WTC11 (cell line): ENCODE results near the gene KLHL26. TPM values are rescaled to one million over a fixed set of nuclear protein-coding genes. Genes with fewer than 3 reads are reported as not detected.
A peak's percentile ranks its signal among the peaks of the same experiment; 100 is the strongest.

ENCODE experiments used
- ATAC-seq: fragments of 200-7000 bp; cut with Tn5 transposase; 2 replicates; pipeline ENCODE4 v1.10.0; 2021; ENCODE audit warnings: mild to moderate bottlenecking, moderate library complexity
- CTCF ChIA-PET: fragments of 300-600 bp; sonication (Branson Sonifier 250); formaldehyde crosslinking; loops from one replicate; lab custom pipeline; 2021; ENCODE audit warnings: antibody characterized with exemption; lab: Charles Lee
- POLR2A ChIA-PET: fragments of 350-600 bp; sonication (Branson Sonifier 250); formaldehyde crosslinking; loops from one replicate; lab custom pipeline; 2021; ENCODE audit warnings: antibody characterized with exemption; lab: Charles Lee
- DNase-seq: peaks from one replicate; pipeline ENCODE4 v3.0.0; 2021; ENCODE audit warnings: low spot score
- H3K27ac Mint-ChIP-seq: 2 replicates; pipeline ENCODE4 v1.8.0; 2021; ENCODE audit warnings: mixed read lengths
- H3K27me3 Mint-ChIP-seq: 2 replicates; pipeline ENCODE4 v1.8.0; 2021; ENCODE audit warnings: low read depth, mild to moderate bottlenecking, moderate library complexity, mixed read lengths
- H3K36me3 Mint-ChIP-seq: 2 replicates; pipeline ENCODE4 v1.8.0; 2021; ENCODE audit warnings: mixed read lengths
- H3K4me1 Mint-ChIP-seq: 2 replicates; pipeline ENCODE4 v1.8.0; 2022; ENCODE audit warnings: mixed read lengths
- H3K4me3 Mint-ChIP-seq: 2 replicates; pipeline ENCODE4 v1.8.0; 2021; ENCODE audit warnings: mild to moderate bottlenecking, moderate library complexity, mixed read lengths
- H3K9me3 Mint-ChIP-seq: 2 replicates; pipeline ENCODE4 v1.8.0; 2021; ENCODE audit warnings: mixed read lengths
- ATF1 ChIP-seq: sonication (generic); formaldehyde crosslinking; IDR thresholded peaks from 2 replicates; pipeline ENCODE4 v1.8.1; 2023; ENCODE audit warnings: mild to moderate bottlenecking, moderate library complexity, missing genetic modification reagents
- ETV6 ChIP-seq: sonication (generic); formaldehyde crosslinking; IDR thresholded peaks from 2 replicates; pipeline ENCODE4 v1.8.1; 2022; ENCODE audit warnings: mild to moderate bottlenecking, missing genetic modification reagents
- GABPB1 ChIP-seq: sonication (generic); formaldehyde crosslinking; IDR thresholded peaks from 2 replicates; pipeline ENCODE4 v1.8.1; 2023; ENCODE audit warnings: mild to moderate bottlenecking, missing genetic modification reagents
- GTF2I ChIP-seq: fragments of 250-450 bp; sonication (Bioruptor Pico); conservative IDR thresholded peaks from 2 replicates; pipeline ENCODE4 v1.4.0; 2021; ENCODE audit warnings: mild to moderate bottlenecking
- PRRX2 ChIP-seq: fragments of 250-450 bp; sonication (Bioruptor Pico); IDR thresholded peaks from 2 replicates; pipeline ENCODE4 v1.8.0; 2021; ENCODE audit warnings: mild to moderate bottlenecking
- SMAD4 ChIP-seq: sonication (generic); formaldehyde crosslinking; IDR thresholded peaks from 2 replicates; pipeline ENCODE4 v1.8.0; 2022; ENCODE audit warnings: mild to moderate bottlenecking, missing genetic modification reagents
- TEAD4 ChIP-seq: sonication (generic); formaldehyde crosslinking; IDR thresholded peaks from 2 replicates; pipeline ENCODE4 v1.8.0; 2022; ENCODE audit warnings: mild to moderate bottlenecking, missing genetic modification reagents
- ZNF416 ChIP-seq: fragments of 250-450 bp; sonication (Bioruptor Pico); IDR thresholded peaks from 2 replicates; pipeline ENCODE4 v1.9.0; 2021; ENCODE audit warnings: mild to moderate bottlenecking, inconsistent platforms
- total RNA-seq: library from RNA; stranded (reverse); gene quantifications from 3 replicates; pipeline ENCODE4 v1.2.3, GENCODE V29; 2021
- TF ChIP-seq, protein P1 (sequence below): sonication (generic); formaldehyde crosslinking; IDR thresholded peaks from 2 replicates; pipeline ENCODE4 v1.8.1; 2023; ENCODE audit warnings: mild to moderate bottlenecking, missing genetic modification reagents, moderate library complexity
- TF ChIP-seq, protein P2 (sequence below): sonication (generic); formaldehyde crosslinking; IDR thresholded peaks from 2 replicates; pipeline ENCODE4 v1.8.0; 2023; ENCODE audit warnings: mild to moderate bottlenecking, missing genetic modification reagents
- TF ChIP-seq, protein P3 (sequence below): sonication (generic); formaldehyde crosslinking; IDR thresholded peaks from 2 replicates; pipeline ENCODE4 v1.8.0; 2022; ENCODE audit warnings: mild to moderate bottlenecking, missing genetic modification reagents
- TF ChIP-seq, protein P4 (sequence below): sonication (generic); formaldehyde crosslinking; IDR thresholded peaks from 2 replicates; pipeline ENCODE4 v1.8.1; 2023; ENCODE audit warnings: mild to moderate bottlenecking, moderate library complexity, missing genetic modification reagents
- TF ChIP-seq, protein P5 (sequence below): sonication (generic); formaldehyde crosslinking; IDR thresholded peaks from 2 replicates; pipeline ENCODE4 v1.8.1; 2022; ENCODE audit warnings: low read depth, missing genetic modification reagents, borderline replicate concordance
- TF ChIP-seq, protein P6 (sequence below): sonication (generic); formaldehyde crosslinking; IDR thresholded peaks from 2 replicates; pipeline ENCODE4 v1.8.0; 2022; ENCODE audit warnings: missing genetic modification reagents
- TF ChIP-seq, protein P7 (sequence below): fragments of 250-450 bp; sonication (Bioruptor Pico); IDR thresholded peaks from 2 replicates; pipeline ENCODE4 v1.9.0; 2021; ENCODE audit warnings: moderate library complexity, mild to moderate bottlenecking, inconsistent platforms, borderline replicate concordance

Gene KLHL26
- total RNA-seq, 1 experiment from 2014 or later, result 13.1 TPM

DNA sequence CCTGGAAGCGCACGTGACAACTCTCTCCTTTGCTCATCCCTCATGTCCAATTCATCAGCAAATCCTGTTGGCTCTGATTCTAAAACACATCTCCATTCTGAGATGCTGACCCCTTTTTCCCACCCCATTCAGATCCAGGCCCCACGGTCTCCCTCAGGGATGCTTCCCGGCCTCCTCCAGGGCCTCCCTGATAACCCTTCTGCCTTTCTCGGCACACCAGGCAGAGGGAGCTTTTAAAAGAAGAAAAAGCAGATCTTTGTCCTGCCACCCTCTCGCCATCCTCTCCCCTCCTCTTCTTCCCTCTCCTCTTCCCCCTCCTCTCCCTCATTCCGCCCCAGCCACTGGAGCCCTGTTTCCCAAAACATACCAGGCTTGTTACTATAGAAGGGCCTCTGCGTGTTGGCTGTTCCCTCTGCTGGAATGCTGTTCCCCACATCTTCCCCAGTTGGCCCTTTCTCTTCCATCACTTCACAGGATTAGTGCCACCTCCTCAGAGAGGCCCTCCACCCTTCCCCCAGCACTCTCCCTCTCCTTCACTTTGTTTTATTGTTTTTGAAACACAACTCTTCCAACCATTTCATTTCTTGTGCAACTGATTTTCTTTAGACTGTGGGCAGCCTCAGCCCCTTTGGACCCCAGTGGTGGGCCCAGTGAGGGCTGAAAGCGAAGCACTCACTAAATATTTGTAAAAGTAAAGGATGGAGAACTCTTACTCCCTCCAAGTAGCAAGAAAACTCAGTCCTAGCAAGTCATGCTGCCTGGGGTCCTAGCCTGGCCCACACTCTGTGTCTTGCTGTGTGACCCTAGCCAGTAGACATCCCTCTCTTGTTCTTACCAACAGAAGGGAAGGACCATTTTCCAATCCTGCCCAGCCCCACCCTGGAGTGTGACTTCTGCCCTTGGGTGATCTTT, 27.8 kb upstream of the KLHL26 start:
- TF ChIP-seq ATF1 (CRISPR knock-in tag), result no peak
- no peaks in the 10 kb centered on the region for H3K36me3 Mint-ChIP-seq
- H3K9me3 Mint-ChIP-seq, result no peaks in the 10 kb centered on the region
- DNase-seq (no peak), ATAC-seq (no peak)
- ChIA-PET POLR2A (no interaction called here), CTCF (interaction anchor here (0.7 to 1.4 kb wide), 5 partner anchors 10 to 68 kb away, joined by 4 to 8 read pairs (median 4); no protein-coding TSS in a partner anchor)
- peaks cover 84% of the 10 kb centered on the region for H3K27me3 Mint-ChIP-seq
- H3K27ac Mint-ChIP-seq, result no peak overlapping the region
- peak overlapping the region; percentile 38 for H3K4me3 Mint-ChIP-seq
- peaks cover 49% of the 10 kb centered on the region for H3K4me1 Mint-ChIP-seq

DNA sequence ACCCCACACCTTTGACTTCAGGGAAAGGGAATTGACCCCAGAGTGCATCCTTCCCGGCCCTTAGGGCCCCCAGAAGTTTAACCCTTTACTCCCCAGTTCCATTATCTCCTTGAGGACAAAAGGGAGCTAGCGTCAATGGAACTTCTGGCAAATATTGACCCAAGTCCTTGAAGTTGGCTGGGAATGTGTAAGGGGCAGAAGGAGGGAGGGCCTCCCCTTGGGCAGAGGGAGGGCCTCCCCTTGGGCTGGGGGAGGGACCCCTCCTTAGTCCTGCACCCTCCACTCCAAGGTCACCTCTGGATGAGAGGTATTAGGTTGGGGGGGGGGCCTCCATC, 27.1 kb upstream of the KLHL26 start:
- TF ChIP-seq PRRX2, result no peak
- no peak for TF ChIP-seq GTF2I (CRISPR knock-in tag)
- no peak for TF ChIP-seq ATF1 (CRISPR knock-in tag)
- no peak for TF ChIP-seq TEAD4 (CRISPR knock-in tag)
- no peak for TF ChIP-seq ETV6 (CRISPR knock-in tag)
- no peak for TF ChIP-seq GABPB1 (CRISPR knock-in tag)
- TF ChIP-seq, protein P1, sequence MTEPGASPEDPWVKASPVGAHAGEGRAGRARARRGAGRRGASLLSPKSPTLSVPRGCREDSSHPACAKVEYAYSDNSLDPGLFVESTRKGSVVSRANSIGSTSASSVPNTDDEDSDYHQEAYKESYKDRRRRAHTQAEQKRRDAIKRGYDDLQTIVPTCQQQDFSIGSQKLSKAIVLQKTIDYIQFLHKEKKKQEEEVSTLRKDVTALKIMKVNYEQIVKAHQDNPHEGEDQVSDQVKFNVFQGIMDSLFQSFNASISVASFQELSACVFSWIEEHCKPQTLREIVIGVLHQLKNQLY (CRISPR knock-in tag), result no peak
- TF ChIP-seq ZNF416 (CRISPR knock-in tag), result no peak
- TF ChIP-seq, protein P2, sequence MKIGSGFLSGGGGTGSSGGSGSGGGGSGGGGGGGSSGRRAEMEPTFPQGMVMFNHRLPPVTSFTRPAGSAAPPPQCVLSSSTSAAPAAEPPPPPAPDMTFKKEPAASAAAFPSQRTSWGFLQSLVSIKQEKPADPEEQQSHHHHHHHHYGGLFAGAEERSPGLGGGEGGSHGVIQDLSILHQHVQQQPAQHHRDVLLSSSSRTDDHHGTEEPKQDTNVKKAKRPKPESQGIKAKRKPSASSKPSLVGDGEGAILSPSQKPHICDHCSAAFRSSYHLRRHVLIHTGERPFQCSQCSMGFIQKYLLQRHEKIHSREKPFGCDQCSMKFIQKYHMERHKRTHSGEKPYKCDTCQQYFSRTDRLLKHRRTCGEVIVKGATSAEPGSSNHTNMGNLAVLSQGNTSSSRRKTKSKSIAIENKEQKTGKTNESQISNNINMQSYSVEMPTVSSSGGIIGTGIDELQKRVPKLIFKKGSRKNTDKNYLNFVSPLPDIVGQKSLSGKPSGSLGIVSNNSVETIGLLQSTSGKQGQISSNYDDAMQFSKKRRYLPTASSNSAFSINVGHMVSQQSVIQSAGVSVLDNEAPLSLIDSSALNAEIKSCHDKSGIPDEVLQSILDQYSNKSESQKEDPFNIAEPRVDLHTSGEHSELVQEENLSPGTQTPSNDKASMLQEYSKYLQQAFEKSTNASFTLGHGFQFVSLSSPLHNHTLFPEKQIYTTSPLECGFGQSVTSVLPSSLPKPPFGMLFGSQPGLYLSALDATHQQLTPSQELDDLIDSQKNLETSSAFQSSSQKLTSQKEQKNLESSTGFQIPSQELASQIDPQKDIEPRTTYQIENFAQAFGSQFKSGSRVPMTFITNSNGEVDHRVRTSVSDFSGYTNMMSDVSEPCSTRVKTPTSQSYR (CRISPR knock-in tag), result no peak
- TF ChIP-seq, protein P3, sequence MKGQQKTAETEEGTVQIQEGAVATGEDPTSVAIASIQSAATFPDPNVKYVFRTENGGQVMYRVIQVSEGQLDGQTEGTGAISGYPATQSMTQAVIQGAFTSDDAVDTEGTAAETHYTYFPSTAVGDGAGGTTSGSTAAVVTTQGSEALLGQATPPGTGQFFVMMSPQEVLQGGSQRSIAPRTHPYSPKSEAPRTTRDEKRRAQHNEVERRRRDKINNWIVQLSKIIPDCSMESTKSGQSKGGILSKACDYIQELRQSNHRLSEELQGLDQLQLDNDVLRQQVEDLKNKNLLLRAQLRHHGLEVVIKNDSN (CRISPR knock-in tag), result no peak
- TF ChIP-seq SMAD4 (CRISPR knock-in tag), result no peak
- TF ChIP-seq, protein P4, sequence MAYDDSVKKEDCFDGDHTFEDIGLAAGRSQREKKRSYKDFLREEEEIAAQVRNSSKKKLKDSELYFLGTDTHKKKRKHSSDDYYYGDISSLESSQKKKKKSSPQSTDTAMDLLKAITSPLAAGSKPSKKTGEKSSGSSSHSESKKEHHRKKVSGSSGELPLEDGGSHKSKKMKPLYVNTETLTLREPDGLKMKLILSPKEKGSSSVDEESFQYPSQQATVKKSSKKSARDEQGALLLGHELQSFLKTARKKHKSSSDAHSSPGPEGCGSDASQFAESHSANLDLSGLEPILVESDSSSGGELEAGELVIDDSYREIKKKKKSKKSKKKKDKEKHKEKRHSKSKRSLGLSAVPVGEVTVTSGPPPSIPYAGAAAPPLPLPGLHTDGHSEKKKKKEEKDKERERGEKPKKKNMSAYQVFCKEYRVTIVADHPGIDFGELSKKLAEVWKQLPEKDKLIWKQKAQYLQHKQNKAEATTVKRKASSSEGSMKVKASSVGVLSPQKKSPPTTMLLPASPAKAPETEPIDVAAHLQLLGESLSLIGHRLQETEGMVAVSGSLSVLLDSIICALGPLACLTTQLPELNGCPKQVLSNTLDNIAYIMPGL (CRISPR knock-in tag), result no peak
- TF ChIP-seq, protein P5, sequence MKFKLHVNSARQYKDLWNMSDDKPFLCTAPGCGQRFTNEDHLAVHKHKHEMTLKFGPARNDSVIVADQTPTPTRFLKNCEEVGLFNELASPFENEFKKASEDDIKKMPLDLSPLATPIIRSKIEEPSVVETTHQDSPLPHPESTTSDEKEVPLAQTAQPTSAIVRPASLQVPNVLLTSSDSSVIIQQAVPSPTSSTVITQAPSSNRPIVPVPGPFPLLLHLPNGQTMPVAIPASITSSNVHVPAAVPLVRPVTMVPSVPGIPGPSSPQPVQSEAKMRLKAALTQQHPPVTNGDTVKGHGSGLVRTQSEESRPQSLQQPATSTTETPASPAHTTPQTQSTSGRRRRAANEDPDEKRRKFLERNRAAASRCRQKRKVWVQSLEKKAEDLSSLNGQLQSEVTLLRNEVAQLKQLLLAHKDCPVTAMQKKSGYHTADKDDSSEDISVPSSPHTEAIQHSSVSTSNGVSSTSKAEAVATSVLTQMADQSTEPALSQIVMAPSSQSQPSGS (CRISPR knock-in tag), result no peak
- TF ChIP-seq, protein P6, sequence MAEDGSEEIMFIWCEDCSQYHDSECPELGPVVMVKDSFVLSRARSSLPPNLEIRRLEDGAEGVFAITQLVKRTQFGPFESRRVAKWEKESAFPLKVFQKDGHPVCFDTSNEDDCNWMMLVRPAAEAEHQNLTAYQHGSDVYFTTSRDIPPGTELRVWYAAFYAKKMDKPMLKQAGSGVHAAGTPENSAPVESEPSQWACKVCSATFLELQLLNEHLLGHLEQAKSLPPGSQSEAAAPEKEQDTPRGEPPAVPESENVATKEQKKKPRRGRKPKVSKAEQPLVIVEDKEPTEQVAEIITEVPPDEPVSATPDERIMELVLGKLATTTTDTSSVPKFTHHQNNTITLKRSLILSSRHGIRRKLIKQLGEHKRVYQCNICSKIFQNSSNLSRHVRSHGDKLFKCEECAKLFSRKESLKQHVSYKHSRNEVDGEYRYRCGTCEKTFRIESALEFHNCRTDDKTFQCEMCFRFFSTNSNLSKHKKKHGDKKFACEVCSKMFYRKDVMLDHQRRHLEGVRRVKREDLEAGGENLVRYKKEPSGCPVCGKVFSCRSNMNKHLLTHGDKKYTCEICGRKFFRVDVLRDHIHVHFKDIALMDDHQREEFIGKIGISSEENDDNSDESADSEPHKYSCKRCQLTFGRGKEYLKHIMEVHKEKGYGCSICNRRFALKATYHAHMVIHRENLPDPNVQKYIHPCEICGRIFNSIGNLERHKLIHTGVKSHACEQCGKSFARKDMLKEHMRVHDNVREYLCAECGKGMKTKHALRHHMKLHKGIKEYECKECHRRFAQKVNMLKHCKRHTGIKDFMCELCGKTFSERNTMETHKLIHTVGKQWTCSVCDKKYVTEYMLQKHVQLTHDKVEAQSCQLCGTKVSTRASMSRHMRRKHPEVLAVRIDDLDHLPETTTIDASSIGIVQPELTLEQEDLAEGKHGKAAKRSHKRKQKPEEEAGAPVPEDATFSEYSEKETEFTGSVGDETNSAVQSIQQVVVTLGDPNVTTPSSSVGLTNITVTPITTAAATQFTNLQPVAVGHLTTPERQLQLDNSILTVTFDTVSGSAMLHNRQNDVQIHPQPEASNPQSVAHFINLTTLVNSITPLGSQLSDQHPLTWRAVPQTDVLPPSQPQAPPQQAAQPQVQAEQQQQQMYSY, result no peak
- TF ChIP-seq, protein P7, sequence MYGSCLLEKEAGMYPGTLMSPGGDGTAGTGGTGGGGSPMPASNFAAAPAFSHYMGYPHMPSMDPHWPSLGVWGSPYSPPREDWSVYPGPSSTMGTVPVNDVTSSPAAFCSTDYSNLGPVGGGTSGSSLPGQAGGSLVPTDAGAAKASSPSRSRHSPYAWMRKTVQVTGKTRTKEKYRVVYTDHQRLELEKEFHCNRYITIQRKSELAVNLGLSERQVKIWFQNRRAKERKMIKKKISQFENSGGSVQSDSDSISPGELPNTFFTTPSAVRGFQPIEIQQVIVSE, result no peak
- Mint-ChIP-seq H3K4me3 (no peak overlapping the region), H3K27ac (no peak overlapping the region), H3K4me1 (peaks cover 49% of the 10 kb centered on the region), H3K27me3 (peaks cover 84% of the 10 kb centered on the region), H3K36me3 (no peaks in the 10 kb centered on the region), H3K9me3 (no peaks in the 10 kb centered on the region)
- DNase-seq (no peak), ATAC-seq (no peak)
- ChIA-PET CTCF (interaction anchor here (0.7 to 1.4 kb wide), 5 partner anchors 10 to 67 kb away, joined by 4 to 8 read pairs (median 4); no protein-coding TSS in a partner anchor), POLR2A (no interaction called here)
